Measurements from ENCODE around the gene GLIS1. TPM values are rescaled to one million over a fixed set of nuclear protein-coding genes. Genes with fewer than 3 reads are reported as not detected.

GLIS1 gene
- total and polyA plus RNA-seq, 2 experiments from 2014 or later = 0.26 to 0.31 TPM

DNA sequence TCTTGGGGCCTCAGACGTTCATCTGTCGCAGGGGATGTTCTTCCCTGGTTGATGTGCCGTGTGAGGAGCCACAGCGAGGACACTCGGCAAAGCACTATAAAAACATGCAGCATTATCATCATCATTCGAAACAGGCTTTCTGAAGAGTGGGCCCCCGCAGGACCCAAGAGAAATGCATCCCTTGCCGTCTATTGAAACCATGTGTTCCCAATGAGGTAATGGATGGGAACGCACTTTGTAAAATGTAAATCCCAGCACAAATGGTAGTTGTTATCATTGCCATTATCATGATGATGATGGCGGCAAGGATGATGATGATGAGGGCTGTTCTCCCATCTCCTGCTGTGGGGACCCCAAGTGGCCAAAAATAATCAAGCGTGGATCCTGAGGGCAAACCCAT lies 76.8 kb downstream of the GLIS1 start:
- no peak for ATAC-seq
- Mint-ChIP-seq H3K27ac (no peak overlapping the region), H3K27me3 (ENCODE audit: insufficient read depth, low read depth, poor library complexity) (peaks cover 5% of the 10 kb centered on the region), H3K4me1 (peaks cover 4% of the 10 kb centered on the region), H3K36me3 (ENCODE audit: low read depth) (no peaks in the 10 kb centered on the region), H3K9me3 (no peaks in the 10 kb centered on the region), H3K4me3 (no peak overlapping the region)
- Histone ChIP-seq H3K36me3 (ENCODE audit: insufficient read depth) (no peaks in the 10 kb centered on the region), H3K4me3 (no peak overlapping the region), H3K4me1 (ENCODE audit: insufficient read depth) (no peaks in the 10 kb centered on the region), H3K27me3 (ENCODE audit: insufficient read depth) (no peaks in the 10 kb centered on the region), H3K4me2 (no peak overlapping the region), H4K20me1 (replicated peaks; ENCODE audit: insufficient read depth) (no peaks in the 10 kb centered on the region), H2AFZ (no peak overlapping the region), H3K9me2 (ENCODE audit: insufficient read depth) (no peaks in the 10 kb centered on the region), H3F3A (replicated peaks; ENCODE audit: low read depth) (no peaks in the 10 kb centered on the region), H3K79me2 (replicated peaks; ENCODE audit: insufficient read depth) (no peaks in the 10 kb centered on the region), H3K27ac (ENCODE audit: low read depth) (no peak overlapping the region)
- no peak for DNase-seq (ENCODE audit: low spot score)
- TF ChIP-seq POLR2AphosphoS5 (IDR thresholded peaks at IDR 0.05; ENCODE audit: low read depth) = no peak
- TF ChIP-seq, protein P1, sequence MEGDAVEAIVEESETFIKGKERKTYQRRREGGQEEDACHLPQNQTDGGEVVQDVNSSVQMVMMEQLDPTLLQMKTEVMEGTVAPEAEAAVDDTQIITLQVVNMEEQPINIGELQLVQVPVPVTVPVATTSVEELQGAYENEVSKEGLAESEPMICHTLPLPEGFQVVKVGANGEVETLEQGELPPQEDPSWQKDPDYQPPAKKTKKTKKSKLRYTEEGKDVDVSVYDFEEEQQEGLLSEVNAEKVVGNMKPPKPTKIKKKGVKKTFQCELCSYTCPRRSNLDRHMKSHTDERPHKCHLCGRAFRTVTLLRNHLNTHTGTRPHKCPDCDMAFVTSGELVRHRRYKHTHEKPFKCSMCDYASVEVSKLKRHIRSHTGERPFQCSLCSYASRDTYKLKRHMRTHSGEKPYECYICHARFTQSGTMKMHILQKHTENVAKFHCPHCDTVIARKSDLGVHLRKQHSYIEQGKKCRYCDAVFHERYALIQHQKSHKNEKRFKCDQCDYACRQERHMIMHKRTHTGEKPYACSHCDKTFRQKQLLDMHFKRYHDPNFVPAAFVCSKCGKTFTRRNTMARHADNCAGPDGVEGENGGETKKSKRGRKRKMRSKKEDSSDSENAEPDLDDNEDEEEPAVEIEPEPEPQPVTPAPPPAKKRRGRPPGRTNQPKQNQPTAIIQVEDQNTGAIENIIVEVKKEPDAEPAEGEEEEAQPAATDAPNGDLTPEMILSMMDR (conservative IDR thresholded peaks at IDR 0.05; ENCODE audit: low read depth in 2 of 2) = peak; percentile 9 to 33; a peak in 2 of 4 replicates
- no peak for TF ChIP-seq EZH2phosphoT487 (IDR thresholded peaks at IDR 0.05; ENCODE audit: unreplicated experiment)
- TF ChIP-seq JUNB (IDR thresholded peaks at IDR 0.05; ENCODE audit: unreplicated experiment) = no peak
- TF ChIP-seq, protein P2, sequence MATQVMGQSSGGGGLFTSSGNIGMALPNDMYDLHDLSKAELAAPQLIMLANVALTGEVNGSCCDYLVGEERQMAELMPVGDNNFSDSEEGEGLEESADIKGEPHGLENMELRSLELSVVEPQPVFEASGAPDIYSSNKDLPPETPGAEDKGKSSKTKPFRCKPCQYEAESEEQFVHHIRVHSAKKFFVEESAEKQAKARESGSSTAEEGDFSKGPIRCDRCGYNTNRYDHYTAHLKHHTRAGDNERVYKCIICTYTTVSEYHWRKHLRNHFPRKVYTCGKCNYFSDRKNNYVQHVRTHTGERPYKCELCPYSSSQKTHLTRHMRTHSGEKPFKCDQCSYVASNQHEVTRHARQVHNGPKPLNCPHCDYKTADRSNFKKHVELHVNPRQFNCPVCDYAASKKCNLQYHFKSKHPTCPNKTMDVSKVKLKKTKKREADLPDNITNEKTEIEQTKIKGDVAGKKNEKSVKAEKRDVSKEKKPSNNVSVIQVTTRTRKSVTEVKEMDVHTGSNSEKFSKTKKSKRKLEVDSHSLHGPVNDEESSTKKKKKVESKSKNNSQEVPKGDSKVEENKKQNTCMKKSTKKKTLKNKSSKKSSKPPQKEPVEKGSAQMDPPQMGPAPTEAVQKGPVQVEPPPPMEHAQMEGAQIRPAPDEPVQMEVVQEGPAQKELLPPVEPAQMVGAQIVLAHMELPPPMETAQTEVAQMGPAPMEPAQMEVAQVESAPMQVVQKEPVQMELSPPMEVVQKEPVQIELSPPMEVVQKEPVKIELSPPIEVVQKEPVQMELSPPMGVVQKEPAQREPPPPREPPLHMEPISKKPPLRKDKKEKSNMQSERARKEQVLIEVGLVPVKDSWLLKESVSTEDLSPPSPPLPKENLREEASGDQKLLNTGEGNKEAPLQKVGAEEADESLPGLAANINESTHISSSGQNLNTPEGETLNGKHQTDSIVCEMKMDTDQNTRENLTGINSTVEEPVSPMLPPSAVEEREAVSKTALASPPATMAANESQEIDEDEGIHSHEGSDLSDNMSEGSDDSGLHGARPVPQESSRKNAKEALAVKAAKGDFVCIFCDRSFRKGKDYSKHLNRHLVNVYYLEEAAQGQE (IDR thresholded peaks at IDR 0.05; ENCODE audit: unreplicated experiment) = no peak
- TF ChIP-seq CREB1 (CRISPR knock-in tag; IDR thresholded peaks at IDR 0.05; ENCODE audit: low read depth) = no peak

DNA sequence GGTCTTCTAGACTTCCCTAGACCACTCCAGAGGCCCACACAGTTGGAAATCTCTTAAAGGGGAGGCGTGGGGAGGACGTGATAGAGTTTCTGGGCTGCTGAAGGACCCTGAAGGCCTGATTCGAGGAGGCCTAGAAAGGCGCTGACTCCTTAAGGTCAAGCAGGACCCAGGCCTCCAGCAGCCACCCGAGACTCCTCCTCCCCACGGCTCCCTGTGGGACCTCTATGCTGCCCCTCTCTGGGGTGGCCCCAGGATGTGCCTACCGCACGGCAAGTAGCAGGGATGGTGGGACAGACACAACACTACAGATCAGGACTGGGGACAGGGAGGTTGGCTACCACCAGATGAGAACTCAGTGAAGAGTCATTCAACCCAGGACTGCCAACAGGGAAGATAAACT lies 77.5 kb downstream of the GLIS1 start:
- ATAC-seq (no peak), DNase-seq (ENCODE audit: low spot score) (no peak)
- Mint-ChIP-seq H3K36me3 (ENCODE audit: low read depth) (no peaks in the 10 kb centered on the region), H3K4me3 (no peak overlapping the region), H3K9me3 (no peaks in the 10 kb centered on the region), H3K27me3 (ENCODE audit: insufficient read depth, low read depth, poor library complexity) (peaks cover 3% of the 10 kb centered on the region), H3K4me1 (peaks cover 4% of the 10 kb centered on the region), H3K27ac (no peak overlapping the region)
- H3K4me1 ChIP-seq (ENCODE audit: insufficient read depth) = no peaks in the 10 kb centered on the region
- H3K4me2 ChIP-seq = no peak overlapping the region
- H3F3A ChIP-seq (replicated peaks; ENCODE audit: low read depth) = no peaks in the 10 kb centered on the region
- no peaks in the 10 kb centered on the region for H3K36me3 ChIP-seq (ENCODE audit: insufficient read depth)
- no peak overlapping the region for H3K27ac ChIP-seq (ENCODE audit: low read depth)
- no peak overlapping the region for H2AFZ ChIP-seq
- no peaks in the 10 kb centered on the region for H3K27me3 ChIP-seq (ENCODE audit: insufficient read depth)
- no peaks in the 10 kb centered on the region for H3K79me2 ChIP-seq (replicated peaks; ENCODE audit: insufficient read depth)
- no peak for TF ChIP-seq ETS1 (IDR thresholded peaks at IDR 0.05)
- no peak for TF ChIP-seq NANOG (IDR thresholded peaks at IDR 0.05; ENCODE audit: borderline replicate concordance)
- TF ChIP-seq, protein P2 (IDR thresholded peaks at IDR 0.05; ENCODE audit: unreplicated experiment) = no peak
- TF ChIP-seq CREB1 (CRISPR knock-in tag; IDR thresholded peaks at IDR 0.05; ENCODE audit: low read depth) = no peak
- no peak for TF ChIP-seq EZH2phosphoT487 (IDR thresholded peaks at IDR 0.05; ENCODE audit: unreplicated experiment)
- TF ChIP-seq STAT1 (IDR thresholded peaks at IDR 0.05; ENCODE audit: unreplicated experiment) = no peak
- TF ChIP-seq JUNB (IDR thresholded peaks at IDR 0.05; ENCODE audit: unreplicated experiment) = no peak
- TF ChIP-seq, protein P1 (conservative IDR thresholded peaks at IDR 0.05; ENCODE audit: low read depth in 2 of 2) = no peak
- TF ChIP-seq POLR2AphosphoS5 (IDR thresholded peaks at IDR 0.05; ENCODE audit: low read depth) = no peak
- TF ChIP-seq EZH2 (IDR thresholded peaks at IDR 0.05; ENCODE audit: low read depth, unreplicated experiment) = no peak
- H3K4me3 ChIP-seq = no peak overlapping the region
- H3K9me2 ChIP-seq (ENCODE audit: insufficient read depth) = no peaks in the 10 kb centered on the region
- H4K20me1 ChIP-seq (replicated peaks; ENCODE audit: insufficient read depth) = no peaks in the 10 kb centered on the region

Measured in GM23338 (cell line).